ENCODE data around the gene LRRC4B. TPM values are rescaled to one million over a fixed set of nuclear protein-coding genes. Genes with fewer than 3 reads are reported as not detected.

LRRC4B gene
- total and polyA plus RNA-seq, 2 experiments from 2014 or later: 2.1 to 6.0 TPM

- no peaks in the 10 kb centered on the region for H4K20me1 ChIP-seq (ENCODE audit: insufficient read depth, poor library complexity, severe bottlenecking)
- WGBS (ENCODE audit: low lambda C conversion rate, missing lambda C conversion rate): 86% methylated on average over 3 of the region's 3 CpGs
- H3K79me2 ChIP-seq: no peaks in the 10 kb centered on the region
- no peaks in the 10 kb centered on the region for H3K9me2 ChIP-seq (replicated peaks; ENCODE audit: insufficient read depth)
- H3K27ac ChIP-seq: no peak overlapping the region
- no peak overlapping the region for H3K4me2 ChIP-seq
- no peak for TF ChIP-seq EZH2phosphoT487 (IDR thresholded peaks at IDR 0.05; ENCODE audit: low read depth, severe bottlenecking, unreplicated experiment)
- TF ChIP-seq CTCF (IDR thresholded peaks at IDR 0.05; ENCODE audit: poor library complexity): no peak
- TF ChIP-seq EZH2 (IDR thresholded peaks at IDR 0.05; ENCODE audit: borderline replicate concordance): no peak
- H3K4me3 ChIP-seq: no peak overlapping the region
- H3K9me3 ChIP-seq (ENCODE audit: low read depth): no peaks in the 10 kb centered on the region
- DNase-seq (ENCODE audit: low spot score): no peak
- peaks cover 5% of the 10 kb centered on the region for H3K4me1 ChIP-seq (ENCODE audit: insufficient read depth)
- no peaks in the 10 kb centered on the region for H3K36me3 ChIP-seq (replicated peaks; ENCODE audit: insufficient read depth, low read depth)
- H2AFZ ChIP-seq: no peak overlapping the region
- no peaks in the 10 kb centered on the region for H3K27me3 ChIP-seq
Measured at GRCh38 chr19:50508843-50509190, 59.4 kb downstream of the LRRC4B start.

GRCh38 chr19:50507376-50507775 is 60.9 kb downstream of the LRRC4B start:
- H3K36me3 ChIP-seq (replicated peaks; ENCODE audit: insufficient read depth, low read depth): no peaks in the 10 kb centered on the region
- DNase-seq (ENCODE audit: low spot score): no peak
- H3K4me3 ChIP-seq: no peak overlapping the region
- no peaks in the 10 kb centered on the region for H4K20me1 ChIP-seq (ENCODE audit: insufficient read depth, poor library complexity, severe bottlenecking)
- no peak overlapping the region for H2AFZ ChIP-seq
- H3K9me3 ChIP-seq (ENCODE audit: low read depth): no peaks in the 10 kb centered on the region
- peaks cover 5% of the 10 kb centered on the region for H3K4me1 ChIP-seq (ENCODE audit: insufficient read depth)
- H3K27me3 ChIP-seq: no peaks in the 10 kb centered on the region
- TF ChIP-seq EZH2phosphoT487 (IDR thresholded peaks at IDR 0.05; ENCODE audit: low read depth, severe bottlenecking, unreplicated experiment): no peak
- no peak for TF ChIP-seq CTCF (IDR thresholded peaks at IDR 0.05; ENCODE audit: poor library complexity)
- TF ChIP-seq EZH2 (IDR thresholded peaks at IDR 0.05; ENCODE audit: borderline replicate concordance): no peak
- H3K9me2 ChIP-seq (replicated peaks; ENCODE audit: insufficient read depth): no peaks in the 10 kb centered on the region
- 94% methylated on average over 8 of the region's 8 CpGs for WGBS (ENCODE audit: low lambda C conversion rate, missing lambda C conversion rate)
- H3K4me2 ChIP-seq: no peak overlapping the region
- no peaks in the 10 kb centered on the region for H3K79me2 ChIP-seq
- no peak overlapping the region for H3K27ac ChIP-seq

GRCh38 chr19:50506700-50507099 is 61.5 kb downstream of the LRRC4B start:
- no peak for DNase-seq (ENCODE audit: low spot score)
- Histone ChIP-seq H3K27me3 (no peaks in the 10 kb centered on the region), H3K4me2 (no peak overlapping the region), H3K36me3 (replicated peaks; ENCODE audit: insufficient read depth, low read depth) (no peaks in the 10 kb centered on the region), H3K79me2 (no peaks in the 10 kb centered on the region), H2AFZ (no peak overlapping the region), H3K9me3 (ENCODE audit: low read depth) (no peaks in the 10 kb centered on the region), H3K9me2 (replicated peaks; ENCODE audit: insufficient read depth) (no peaks in the 10 kb centered on the region), H3K4me1 (ENCODE audit: insufficient read depth) (peaks cover 5% of the 10 kb centered on the region), H4K20me1 (ENCODE audit: insufficient read depth, poor library complexity, severe bottlenecking) (no peaks in the 10 kb centered on the region), H3K27ac (no peak overlapping the region), H3K4me3 (no peak overlapping the region)
- WGBS (ENCODE audit: low lambda C conversion rate, missing lambda C conversion rate): 100% methylated on average over 1 of the region's 10 CpGs
- no peak for TF ChIP-seq EZH2phosphoT487 (IDR thresholded peaks at IDR 0.05; ENCODE audit: low read depth, severe bottlenecking, unreplicated experiment)
- TF ChIP-seq EZH2 (IDR thresholded peaks at IDR 0.05; ENCODE audit: borderline replicate concordance): no peak
- no peak for TF ChIP-seq CTCF (IDR thresholded peaks at IDR 0.05; ENCODE audit: poor library complexity)

Data from hepatocyte (in vitro differentiated cells).